ENCODE results near the gene NEU4.
"Not testable (repeated sequence)": the region's sequence is repeated elsewhere in the genome, so short reads cannot be mapped to it uniquely, and the experiment has no call there.

NEU4 gene

DNA sequence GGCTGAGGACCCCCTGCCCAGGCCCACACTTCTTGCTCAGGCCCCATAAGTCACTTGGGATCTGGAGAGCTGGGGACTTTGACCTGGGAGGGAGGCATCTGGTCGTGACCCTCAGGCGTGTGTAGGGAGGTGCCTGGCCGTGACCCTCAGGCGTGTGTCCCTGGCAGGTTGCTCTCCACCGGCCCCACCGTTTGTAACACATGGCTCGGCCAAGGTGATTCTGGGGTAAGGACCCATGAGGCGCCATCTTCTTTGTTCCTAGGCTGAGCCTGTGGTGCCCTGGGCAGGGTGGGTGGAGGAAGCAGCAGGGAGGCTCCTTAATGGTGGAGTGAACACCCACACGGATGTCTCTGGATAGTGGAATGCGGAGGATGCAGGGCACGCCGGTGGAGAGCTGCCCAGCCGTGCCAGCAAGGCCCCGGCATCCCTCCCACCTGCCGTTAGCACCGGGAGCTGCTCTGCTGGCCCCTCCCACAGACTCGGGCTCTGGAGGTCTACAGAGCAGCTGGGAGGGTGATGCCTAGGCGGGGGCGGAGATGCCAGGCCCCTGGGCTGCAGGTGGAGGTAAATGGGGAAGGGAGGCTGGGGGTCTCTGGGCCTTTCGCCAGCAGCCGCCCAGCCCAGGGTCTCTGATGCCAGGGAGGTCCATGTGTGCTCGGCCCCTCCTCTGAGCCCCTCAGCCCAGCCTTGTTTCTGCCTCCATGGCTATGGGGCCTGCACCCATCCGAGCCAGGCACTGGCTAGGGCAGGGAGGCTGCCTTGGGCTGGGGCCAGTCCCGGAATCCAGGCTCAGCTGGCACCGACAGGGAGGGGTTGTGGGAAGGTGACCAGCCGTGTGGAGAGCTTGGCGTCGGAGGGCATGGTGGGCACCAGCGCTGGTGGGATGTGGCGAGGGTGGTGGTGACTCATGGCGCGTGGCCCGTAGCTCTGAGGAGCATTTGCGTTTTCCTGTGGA lies 33.5 kb upstream of the NEU4 start:
- DNase-seq (no peak), ATAC-seq (no peak)

DNA sequence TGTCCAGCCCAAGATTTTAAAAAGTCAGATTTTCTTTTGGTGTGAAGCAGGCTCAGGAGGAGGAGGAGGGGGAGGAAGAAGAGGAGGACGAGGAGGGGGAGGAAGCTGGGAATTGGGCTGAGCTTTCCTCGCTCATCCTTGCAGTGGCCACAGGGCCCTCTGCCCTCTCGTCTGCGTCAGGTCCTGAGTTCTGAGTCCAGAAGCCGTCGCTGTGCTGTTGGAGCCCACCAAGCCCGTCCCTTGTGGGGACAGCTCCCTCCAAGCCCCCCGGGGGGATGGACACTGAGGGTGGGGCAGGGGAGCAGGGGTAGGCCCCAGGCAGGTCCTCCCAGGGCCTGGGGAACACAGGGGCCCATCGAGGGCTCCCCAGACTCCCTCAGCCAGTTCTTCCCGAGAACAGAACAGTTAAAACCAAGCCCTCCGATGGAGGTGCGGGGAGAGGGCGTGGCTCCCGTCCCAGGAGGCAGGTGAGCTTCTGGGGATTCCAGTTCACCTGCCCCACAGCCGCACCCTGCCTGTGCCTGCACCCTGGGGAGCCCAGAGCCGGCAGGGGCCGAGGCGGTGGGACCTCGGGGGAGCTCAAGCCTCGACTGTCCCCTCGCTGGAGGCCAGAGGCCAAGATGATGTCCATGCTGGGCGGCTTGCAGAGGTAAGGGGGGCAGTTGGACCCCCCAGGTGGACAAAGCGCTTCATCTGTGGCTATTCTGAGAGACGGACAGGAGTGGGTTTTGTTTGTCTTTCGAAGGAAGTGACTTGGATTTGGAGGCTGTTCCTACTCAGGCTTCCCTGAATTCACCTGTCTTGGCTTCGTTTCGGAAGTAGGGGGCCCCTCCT lies 32.4 kb upstream of the NEU4 start, which contains the start of gene GAL3ST2:
GAL3ST2 (plus strand) TSS at position 487 of the 834 bp plus-strand sequence; CDS start at position 621, 134 bp downstream.
- ATAC-seq = no peak
- DNase-seq = no peak

DNA sequence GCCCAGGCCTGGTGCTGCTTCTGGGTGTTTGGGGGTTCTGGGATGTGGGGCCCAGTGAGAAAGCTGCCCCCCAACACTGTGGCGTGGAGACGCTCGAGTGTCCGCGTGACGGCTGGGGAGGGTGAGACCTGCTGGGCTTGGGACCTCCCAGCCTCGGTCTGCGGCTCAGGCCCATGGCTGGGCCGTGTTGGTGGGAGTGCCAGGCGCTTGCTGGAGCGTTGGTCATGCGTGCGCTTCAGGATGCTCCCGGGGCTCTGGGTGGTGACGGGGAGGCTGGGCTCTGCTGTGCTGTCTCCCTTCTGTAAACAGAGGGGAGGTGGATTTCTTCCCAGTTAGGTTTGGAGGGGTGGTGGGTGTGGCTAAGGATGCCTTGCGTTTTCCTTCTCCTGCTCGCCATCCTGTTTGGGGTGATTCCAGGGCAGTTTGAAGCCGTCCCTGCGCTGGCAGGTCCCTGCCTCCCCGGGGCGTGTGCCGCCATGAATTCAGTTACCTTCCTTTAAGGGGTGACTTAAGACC lies 31.8 kb upstream of the NEU4 start:
- DNase-seq (no peak), ATAC-seq (no peak)

DNA sequence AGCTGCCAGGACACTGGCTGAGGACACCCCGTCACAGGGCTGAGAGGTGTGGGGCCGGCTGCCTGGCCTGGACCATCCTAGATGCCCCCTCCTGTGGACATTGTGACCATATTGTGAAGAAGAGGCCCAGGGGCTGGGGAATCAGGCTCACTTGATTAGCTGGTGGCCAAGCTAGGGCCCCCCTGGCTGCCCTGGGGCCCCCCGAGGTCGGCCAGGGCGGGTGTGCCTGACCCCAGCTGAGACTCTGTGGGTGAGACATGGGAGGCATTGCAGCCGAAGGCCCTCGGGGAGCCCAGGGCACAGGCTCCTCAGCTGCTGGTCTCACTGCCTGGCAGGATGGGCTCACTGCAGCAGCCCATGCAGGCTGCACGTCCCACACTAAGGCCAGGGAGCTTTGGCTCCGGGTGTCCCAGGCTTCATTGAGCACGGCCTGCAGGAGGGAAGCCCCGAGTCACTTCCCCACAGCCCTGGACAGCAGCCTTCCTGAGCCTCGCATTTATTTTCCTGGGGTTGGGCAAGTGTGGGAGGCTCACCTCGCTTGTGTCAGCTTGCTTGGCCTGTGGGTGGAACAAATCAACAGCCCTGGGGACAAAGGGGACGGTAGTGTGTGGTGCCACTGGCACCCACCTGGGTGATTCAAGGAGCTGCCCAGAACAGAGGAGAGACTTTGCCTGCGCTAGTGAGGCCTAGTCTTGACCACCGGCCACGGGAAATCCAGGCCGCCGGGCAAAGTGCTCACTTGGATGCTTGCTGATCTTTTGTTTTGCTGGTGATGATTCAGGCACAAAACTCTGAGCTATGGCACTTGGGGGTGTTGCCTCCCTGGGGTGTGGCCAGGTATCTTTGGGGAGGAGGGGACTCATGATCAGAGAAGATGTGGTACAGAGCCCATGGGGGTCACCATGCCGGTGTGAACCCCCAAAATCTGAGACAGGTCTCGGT lies 31.0 kb upstream of the NEU4 start:
- no peak for ATAC-seq

DNA sequence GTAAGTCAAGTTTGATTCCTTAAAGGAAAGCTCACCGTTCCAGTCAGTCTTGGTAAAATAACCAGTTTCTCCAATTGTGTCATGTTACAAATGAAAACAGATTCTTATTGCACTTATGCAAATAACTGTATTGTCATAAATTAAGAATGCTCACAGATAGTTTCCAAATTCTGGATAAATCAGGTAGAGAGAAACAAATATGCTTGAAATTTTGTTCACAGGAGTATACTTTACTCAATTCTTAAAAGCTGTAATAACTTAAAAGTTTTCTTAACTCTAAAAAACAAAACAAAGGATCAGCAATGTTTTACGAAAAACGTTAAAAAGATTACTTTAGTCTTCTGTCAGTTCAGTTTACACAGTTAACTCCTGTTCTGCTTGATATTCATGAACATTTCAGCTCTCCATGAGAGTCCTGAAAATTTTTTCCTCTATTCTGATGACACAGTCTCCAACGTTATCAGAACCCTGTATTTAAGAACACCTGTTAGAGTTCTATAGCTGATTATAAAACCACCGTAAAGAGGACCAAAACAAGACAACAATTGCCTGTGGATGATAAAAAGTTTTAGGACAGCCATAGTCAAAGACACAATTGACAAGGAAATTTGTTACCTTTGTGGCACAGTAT lies 27.9 kb upstream of the NEU4 start:
- ATAC-seq (no peak), DNase-seq (no peak)

More for the DNA sequence above, 31.0 kb upstream of the NEU4 start:
- no peak for DNase-seq

DNA sequence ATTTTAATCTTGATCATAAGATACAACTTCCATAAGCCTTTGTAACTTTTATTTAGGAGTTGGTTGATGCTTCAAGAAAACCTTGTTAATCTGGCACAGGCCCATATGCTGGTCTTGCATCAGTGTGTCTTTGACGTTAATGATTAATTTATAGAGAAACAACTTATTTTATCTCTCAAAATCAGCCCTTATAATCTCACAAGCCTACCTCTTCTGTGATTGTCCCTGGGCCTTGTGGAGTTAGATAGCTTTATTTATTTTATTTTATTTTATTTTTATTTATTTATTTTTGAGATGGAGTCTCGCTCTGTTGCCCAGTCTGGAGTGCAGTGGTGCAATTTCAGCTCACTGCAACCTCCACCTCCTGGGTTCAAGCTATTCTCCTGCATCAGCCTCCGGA lies 26.9 kb upstream of the NEU4 start:
- ATAC-seq, DNase-seq: not testable (repeated sequence)

DNA sequence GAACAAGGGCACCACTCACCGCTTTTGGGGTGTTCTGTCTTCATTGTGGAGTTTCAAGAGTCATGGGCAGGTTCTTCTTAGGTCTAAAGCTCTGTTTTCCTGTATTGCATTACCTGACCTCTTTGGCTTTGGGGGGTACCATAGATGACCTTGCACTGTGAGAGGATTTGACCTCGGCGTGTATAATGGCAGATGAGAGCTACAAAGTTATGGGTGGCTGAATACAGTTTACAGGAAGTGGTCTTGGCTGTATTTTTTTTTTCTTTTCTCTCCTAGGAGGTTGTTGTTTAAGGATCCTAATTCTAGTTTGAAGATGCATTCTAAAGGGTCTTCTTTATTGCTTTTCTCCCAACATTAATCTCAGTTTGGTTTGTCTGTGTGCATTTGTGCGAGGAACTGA lies 20.9 kb upstream of the NEU4 start:
- ATAC-seq (no peak), DNase-seq (no peak)

DNA sequence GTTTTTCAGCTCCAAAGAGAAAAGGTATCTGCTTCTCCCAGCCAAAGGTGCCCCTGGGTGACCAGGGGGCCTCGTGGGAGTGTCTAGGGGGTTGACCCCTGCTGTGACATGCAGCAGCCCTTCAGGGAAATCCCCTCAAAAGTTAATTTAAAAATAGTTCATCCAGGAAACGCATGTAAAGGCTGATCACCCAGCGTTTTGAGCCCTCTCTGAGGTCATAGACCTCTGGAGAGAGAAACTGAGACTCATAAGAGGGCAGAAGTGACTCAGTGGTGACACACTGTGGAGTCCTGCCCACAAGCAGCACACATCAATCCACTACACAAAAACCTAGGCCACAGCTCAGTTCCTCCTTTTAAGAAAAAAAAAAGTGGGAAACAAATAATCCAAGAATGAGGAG lies 20.4 kb upstream of the NEU4 start:
- DNase-seq (peak; percentile 54), ATAC-seq (peak; percentile 95)

DNA sequence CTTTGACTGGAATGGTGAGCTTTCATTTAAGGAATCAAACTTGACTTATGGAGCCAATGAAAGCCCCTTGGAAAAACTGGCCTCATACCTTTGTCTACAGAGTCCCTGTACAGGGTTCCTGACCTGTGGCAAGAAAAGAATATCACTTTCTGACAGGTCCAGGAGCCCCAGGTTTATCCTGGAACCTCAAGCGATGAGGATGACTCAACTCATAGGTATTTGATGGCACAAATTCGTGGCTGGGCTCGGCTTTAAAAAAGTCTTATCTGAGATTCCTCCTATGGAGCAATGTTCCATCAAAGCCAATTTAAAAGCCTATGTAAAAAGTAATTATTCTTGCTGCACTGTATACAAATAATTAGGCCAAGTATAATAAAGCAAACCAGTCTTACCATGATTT lies 17.6 kb upstream of the NEU4 start:
- ATAC-seq, DNase-seq: not testable (repeated sequence)

DNA sequence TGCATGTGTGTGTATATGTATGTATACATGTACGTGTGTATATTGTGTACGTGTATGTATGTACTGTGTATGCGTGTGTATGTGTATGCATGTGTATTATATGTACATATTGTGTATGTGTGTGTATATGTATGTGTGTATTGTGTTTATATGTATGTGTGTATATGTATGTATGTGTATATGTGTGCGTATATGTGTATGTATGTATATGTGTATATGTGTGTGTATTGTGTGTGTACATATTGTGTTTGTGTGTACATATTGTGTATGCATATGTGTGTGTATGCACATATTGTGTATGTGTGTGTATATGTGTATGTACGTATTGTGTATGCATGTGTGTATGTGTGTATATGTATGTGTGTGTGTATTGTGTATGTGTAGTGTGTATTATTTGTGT lies 15.6 kb upstream of the NEU4 start:
- DNase-seq (no peak), ATAC-seq (no peak)

DNA sequence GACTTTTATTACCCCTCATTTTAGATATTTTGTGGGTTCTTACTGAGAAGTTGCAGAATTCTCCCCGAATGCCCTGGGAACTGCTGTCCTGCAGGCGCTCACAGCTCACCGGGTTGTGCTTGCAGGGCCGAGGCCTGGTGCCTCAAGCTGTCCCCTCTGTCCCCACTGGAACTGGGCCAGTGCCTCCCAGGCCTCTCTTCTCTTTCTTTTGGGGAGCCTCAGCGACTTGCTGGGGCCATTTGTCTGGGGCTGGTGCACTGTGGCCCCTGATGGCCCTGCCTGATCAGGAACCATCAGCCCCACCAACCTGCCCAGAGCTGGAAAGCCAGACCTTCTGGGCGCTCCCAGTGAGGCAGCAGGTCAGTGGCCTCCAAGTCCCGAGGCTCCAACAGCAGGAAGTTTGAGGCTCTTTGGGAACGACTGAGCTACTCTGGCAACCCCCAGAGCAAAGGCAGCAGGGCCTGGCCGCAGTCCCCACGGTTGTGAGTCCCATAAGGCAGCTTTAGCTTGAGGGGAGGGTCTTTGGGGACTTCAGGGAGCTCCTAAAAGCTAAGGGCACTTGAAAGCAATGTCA lies 14.7 kb upstream of the NEU4 start:
- peak; percentile 2 for DNase-seq
- no peak for ATAC-seq

DNA sequence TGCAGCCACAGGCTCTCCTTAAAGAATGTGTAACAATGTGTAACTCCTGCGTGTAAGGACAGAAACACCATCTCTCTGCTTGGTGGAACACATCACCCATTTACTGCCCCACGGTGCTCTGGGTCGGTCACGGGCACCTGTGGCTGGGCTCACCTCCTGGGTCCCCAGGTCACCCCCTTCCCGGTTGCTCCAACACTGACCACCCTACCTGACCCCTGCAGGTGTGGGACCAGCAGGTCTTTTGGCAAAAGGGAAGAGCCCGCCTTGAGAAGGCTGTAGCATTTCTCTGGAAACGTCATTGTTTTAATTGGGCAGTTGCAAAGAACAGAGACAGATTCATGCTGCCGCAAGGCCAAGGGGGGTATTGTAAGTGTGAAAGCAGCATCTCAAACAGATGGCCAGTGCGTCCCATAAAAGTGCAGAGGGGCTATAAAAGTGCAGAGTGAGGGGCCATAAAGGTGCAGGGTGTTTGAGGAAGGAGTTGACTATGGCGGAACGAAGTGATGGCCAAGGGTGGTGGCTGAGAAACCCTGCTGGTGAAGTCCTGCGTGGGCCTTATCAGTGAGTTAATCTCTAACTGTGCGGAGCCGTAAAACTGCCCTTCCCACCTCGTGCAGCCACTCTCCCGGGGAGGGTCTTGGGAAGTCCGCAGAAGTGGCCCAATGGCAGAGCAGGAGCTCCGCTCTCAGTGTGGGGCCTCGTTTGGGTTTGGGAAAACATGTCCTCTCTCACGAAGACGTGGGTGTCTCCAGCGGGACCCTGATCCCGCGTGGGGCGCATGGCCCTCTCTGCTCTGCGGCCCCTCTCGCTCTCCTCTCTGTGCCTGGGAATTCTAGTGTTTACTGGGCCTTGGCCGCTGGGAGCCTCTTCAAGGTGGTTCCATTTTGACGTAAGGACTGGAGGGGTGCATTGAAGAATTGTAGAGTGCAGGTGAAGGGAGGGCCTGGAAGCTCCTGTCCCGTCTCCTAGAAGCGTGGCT lies 13.7 kb upstream of the NEU4 start:
- peak; percentile 1 for DNase-seq
- ATAC-seq = no peak

DNA sequence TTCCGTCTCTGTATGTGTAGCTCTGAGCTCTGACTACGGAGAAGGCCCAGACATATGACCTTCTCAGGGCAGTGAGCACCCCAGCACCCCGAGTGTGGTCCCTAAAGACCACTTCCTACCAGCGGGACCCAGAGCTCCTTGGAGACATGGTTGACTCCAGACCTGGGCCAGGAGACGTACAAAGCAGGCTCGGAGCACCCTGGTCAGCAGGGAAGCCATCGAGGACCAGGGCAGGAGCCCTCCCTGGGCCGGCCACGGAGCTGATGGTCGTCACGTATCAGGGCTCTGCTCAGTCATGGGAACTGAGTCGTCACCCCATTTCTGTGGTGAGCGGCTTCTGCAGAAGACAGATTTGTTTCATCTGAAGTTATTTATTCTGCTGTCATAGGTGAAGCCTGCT lies 12.8 kb upstream of the NEU4 start:
- ATAC-seq (no peak), DNase-seq (no peak)

DNA sequence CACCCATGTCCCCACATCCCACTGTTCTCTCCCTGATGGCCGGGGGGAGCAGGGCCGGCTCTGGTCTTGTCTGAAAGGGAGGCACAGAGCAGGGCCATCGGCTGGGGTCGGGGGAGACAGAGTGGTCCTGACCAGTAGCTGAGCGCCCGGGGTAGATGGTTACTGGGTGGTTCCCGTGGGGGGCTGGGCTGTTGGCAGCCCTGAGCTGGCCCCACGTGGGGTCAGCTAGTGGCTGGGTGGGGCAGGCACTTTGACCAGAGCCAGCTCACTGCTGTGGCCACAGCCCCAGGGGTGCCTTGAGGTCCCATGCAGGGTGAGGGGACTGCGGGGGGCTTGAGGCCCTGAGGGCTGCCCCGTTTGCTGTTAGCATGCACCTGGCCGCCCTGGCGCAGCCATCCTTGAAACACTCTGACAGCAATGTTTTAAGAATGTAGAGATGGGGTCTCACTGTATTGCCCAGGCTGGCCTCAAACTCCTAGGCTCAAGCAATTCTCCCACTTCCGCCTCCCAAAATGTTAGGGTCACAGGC lies 12.3 kb upstream of the NEU4 start:
- DNase-seq = peak; percentile 2
- ATAC-seq = no peak

DNA sequence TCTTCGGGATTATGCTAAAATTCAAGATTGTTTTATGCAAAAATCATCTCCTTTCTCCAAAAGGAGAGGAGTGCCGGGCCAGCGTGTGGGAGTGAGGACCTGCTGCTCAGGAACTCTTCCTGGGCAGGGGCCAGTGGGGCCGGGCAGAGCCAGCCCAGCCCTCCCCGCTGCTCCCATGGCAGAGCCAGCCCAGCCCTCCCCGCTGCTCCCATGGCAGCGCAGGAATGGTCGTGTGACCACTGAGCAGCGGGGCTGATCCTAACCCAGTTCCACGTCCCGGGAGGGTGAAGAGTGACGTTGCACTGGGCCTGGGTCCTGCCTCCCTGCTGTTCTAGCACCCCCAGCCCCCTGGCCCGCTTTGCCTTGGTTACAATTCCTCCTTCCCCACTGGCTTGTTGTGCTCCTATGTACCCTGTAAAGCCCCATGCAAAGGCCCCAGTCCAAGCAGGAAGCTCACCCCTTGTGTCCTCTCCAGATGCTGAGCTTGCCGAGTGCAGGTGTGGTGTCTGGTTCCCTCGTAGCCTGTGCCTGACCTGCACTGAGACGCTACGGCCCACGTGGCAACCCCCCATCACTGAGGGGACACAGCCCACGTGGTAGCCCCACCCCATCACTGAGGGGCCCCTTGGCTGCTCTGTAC lies 11.4 kb upstream of the NEU4 start:
- no peak for ATAC-seq
- peak; percentile 2 for DNase-seq

DNA sequence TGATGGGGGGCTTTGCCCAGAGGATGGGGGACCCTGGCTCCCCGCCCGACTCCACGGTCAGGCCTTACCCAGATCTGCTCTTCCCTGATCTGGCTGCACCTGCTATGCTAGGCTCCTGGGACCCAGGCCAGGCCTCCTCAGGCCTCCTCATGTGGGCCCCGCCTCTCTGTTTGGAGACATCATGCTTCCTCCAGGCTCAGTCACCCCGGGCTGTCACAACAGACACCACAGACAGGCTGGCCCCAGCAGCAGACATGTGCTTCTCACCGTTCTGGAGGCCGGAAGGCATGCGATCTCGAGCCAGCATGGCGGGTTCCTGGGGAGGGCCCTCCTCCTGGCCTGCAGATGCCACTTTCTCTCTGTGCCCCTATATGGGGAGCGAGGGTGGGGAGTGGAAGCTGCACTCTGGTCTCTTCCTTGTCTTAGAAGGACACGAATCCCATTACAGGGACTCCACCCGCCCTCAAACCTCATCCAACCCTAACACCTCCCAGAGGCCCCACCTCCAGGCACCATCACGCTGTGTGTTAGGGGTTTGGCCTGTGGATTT lies 10.8 kb upstream of the NEU4 start:
- no peak for ATAC-seq
- DNase-seq = peak; percentile 2

DNA sequence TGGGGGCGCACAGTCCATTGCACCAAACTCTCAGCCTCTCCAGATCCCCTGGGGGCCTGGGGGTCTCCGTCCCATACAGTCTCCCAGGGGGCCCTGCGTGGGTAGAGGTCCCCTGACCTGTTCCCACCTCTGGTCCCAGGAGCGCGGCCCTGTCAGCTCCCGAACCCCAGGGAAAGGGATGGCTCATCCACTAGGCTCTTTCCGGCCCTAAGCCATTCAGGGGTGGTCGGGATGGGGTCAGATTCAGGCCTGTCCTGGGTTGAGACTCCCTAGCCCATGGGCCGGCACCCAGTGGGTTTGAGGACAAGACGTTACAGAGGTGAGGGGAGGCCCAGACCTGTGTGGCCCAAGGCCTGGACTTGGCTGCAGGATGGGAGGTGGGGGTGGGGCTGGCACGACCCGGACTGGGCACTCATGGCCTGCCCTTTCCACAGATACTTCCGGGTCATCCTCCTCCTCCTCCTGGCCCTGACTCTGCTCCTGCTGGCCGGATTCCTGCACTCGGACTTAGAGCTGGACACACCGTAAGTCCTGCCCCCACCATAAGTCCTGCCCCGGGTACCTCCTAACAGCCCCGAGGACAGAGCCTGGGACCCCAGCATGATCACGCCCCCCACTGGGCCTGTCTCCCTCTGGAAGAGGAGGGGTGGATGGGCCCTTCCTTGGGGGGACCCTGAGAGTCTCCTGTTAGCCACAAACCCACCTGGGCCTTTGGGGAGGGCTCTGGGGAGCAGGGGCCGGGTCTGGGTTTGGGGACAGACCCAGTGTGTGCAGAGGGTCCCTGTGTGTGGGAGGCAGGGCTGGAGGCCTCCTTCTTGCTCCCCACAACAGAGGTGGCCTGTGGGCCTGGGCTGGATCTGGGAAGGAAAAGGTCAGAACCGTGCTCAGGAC lies 10.1 kb upstream of the NEU4 start:
- peak; percentile 2 for DNase-seq

More for the DNA sequence above, 10.1 kb upstream of the NEU4 start:
- no peak for ATAC-seq
